Ovary (tissue), 9 donors: Measurements from ENCODE around the gene UCHL1. TPM values are rescaled to one million over a fixed set of nuclear protein-coding genes. Genes with fewer than 3 reads are reported as not detected.

Experiments
- DNase-seq, 5 donors: peaks; one replicate each; pipeline ENCODE4 v3.0.0-alpha.2; 2019 to 2020
- H3K27ac ChIP-seq, 2 donors: fragments of 200-600 bp; one replicate each; pipeline versions ENCODE4 v1.5.1 to v1.8.0; 2019 to 2022
- H3K27me3 ChIP-seq: fragments of 200-600 bp; one replicate; pipeline ENCODE4 v1.8.0; 2022
- H3K36me3 ChIP-seq: fragments of 200-600 bp; sonication (generic); one replicate; pipeline ENCODE4 v1.5.1; 2019
- H3K4me1 ChIP-seq: one replicate; pipeline ENCODE4 v1.8.1; 2013; ENCODE audit warnings: mild to moderate bottlenecking, moderate library complexity; ENCODE audit not compliant: insufficient read depth
- H3K4me3 ChIP-seq: fragments of 200-600 bp; sonication (generic); one replicate; pipeline ENCODE4 v1.5.1; 2017
- H3K9me3 ChIP-seq, 2 donors: fragments of 200-600 bp in 1 of 2; sonication (generic) in 1 of 2; one replicate each; pipeline versions ENCODE4 v1.5.1 to v1.8.1; 2013 to 2019; ENCODE audit warnings: mild to moderate bottlenecking in 1 of 2, moderate library complexity in 1 of 2
- EP300 ChIP-seq: sonication (generic); formaldehyde crosslinking; IDR thresholded peaks from one replicate; pipeline ENCODE4 v1.6.1; 2017; ENCODE audit warnings: antibody characterized with exemption
- POLR2A ChIP-seq: fragments of 450-650 bp; IDR thresholded peaks from one replicate; pipeline ENCODE4 v1.6.1; 2017; ENCODE audit warnings: antibody characterized with exemption, mild to moderate bottlenecking, moderate library complexity
- WGBS, 3 donors: extraction: QIAGEN DNeasy Blood & Tissue Kit in 1 of 3; methylation state at CpG; one replicate each; pipeline versions ENCODE4 v1.1.5 to v1.1.7; 2013 to 2017; 5-methylcytosine and 5-hydroxymethylcytosine counted together
- intact Hi-C, 4 donors: fragments of 100-400 bp; cut with DNase I; formaldehyde crosslinking; loops; one replicate each; pipeline versions ENCODE4 v1.11.0 to v1.15.1; 2022 to 2023
- polyA plus RNA-seq, 2 donors: library from polyadenylated mRNA; stranded (reverse); fragments of 200-250 nt in 1 of 2; fragments of 350-450 nt in 1 of 2; fragmentation: Illumina TruSeq in 1 of 2; extraction: RNeasy Lipid Tissue Mini Kit (QIAGEN cat#74804) in 1 of 2; gene quantifications; one replicate each; pipeline ENCODE4 v1.2.3, GENCODE V29; 2013 to 2014
- total RNA-seq, 7 donors: library from RNA; depleted of rRNA in 2 of 7; stranded (reverse); fragments of >200 nt in 2 of 7; fragmentation: NEBNext Ultra II Directional in 3 of 7; extraction: Animal tissue kit (Norgen Biotek cat#: 25700) in 3 of 7; gene quantifications; one replicate each; pipeline versions ENCODE4 v1.1.0 to v1.2.4, GENCODE V29; 2016 to 2023
- TF ChIP-seq, protein P1 (sequence below), 3 donors: fragments of 450-650 bp in 2 of 3; fragments of 200-600 bp in 1 of 3; IDR thresholded peaks; one replicate each; pipeline versions ENCODE4 v1.5.1 to v1.8.0; 2016 to 2022; ENCODE audit warnings: antibody characterized with exemption in 3 of 3, mild to moderate bottlenecking in 1 of 3
- donor health status: DM: no; HTN: no; CAD: no; lungs with moderate emphysema.
- donor health status: DM: no; HTN: no; CAD: no.
- donor health status: Bipolar disorder and iron deficiency.
- donor health status: DM: yes; HTN: yes; CAD: no.
- donor health status: DM: no; HTN: no; CAD: no.
- donor health status: DM: yes; HTN: yes; CAD: no.

Gene UCHL1
- total and polyA plus RNA-seq, 9 donors: 35.3 to 172 (median 74.2) TPM

GRCh38 chr4:41221850-41222645 is 34.7 kb upstream of the UCHL1 start:
- 87 to 91% (median 87%) methylated on average over 4 of the region's 4 CpGs for WGBS, 3 donors
- no peak for TF ChIP-seq POLR2A
- TF ChIP-seq EP300: no peak
- TF ChIP-seq, protein P1, sequence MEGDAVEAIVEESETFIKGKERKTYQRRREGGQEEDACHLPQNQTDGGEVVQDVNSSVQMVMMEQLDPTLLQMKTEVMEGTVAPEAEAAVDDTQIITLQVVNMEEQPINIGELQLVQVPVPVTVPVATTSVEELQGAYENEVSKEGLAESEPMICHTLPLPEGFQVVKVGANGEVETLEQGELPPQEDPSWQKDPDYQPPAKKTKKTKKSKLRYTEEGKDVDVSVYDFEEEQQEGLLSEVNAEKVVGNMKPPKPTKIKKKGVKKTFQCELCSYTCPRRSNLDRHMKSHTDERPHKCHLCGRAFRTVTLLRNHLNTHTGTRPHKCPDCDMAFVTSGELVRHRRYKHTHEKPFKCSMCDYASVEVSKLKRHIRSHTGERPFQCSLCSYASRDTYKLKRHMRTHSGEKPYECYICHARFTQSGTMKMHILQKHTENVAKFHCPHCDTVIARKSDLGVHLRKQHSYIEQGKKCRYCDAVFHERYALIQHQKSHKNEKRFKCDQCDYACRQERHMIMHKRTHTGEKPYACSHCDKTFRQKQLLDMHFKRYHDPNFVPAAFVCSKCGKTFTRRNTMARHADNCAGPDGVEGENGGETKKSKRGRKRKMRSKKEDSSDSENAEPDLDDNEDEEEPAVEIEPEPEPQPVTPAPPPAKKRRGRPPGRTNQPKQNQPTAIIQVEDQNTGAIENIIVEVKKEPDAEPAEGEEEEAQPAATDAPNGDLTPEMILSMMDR (IDR thresholded peaks at IDR 0.05): no peak
- no peaks in the 10 kb centered on the region for H3K9me3 ChIP-seq

GRCh38 chr4:41227902-41228301 is 28.8 kb upstream of the UCHL1 start:
- no peaks in the 10 kb centered on the region for H3K9me3 ChIP-seq
- no peak for DNase-seq
- no peaks in the 10 kb centered on the region for H3K27me3 ChIP-seq
- H3K36me3 ChIP-seq: no peaks in the 10 kb centered on the region
- intact Hi-C loops: no loop called here
- TF ChIP-seq, protein P1 (IDR thresholded peaks at IDR 0.05): no peak
- TF ChIP-seq POLR2A: no peak
- no peak overlapping the region for H3K27ac ChIP-seq
- WGBS, 3 donors: 84 to 86% (median 85%) methylated on average over 4 of the region's 4 CpGs
- H3K4me1 ChIP-seq: no peaks in the 10 kb centered on the region
- no peak overlapping the region for H3K4me3 ChIP-seq

More at GRCh38 chr4:41221850-41222645, 34.7 kb upstream of the UCHL1 start:
- DNase-seq: no peak
- intact Hi-C loops: no loop called here
- Histone ChIP-seq H3K27ac (no peak overlapping the region), H3K27me3 (no peaks in the 10 kb centered on the region), H3K4me3 (no peak overlapping the region), H3K4me1 (no peaks in the 10 kb centered on the region), H3K36me3 (no peaks in the 10 kb centered on the region)

DNA sequence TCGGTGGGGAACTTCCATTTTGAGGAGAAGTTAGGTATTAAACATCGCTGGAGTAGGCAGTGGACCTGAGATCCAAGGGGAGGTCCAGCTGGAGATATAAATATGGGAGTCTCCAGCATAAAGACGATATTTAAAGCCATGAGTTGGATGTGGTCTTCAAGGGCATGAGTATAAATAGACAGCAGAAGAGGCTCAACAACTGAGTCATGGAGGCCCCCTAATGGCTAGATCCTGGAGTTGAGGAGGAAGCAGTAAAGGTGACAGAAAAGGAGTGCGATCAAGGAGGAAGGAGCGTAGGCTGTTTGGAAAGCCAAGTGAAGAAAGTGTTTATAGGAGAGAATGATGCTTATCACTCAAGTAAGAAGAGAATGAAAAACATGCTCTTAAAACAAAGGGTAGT is 24.3 kb upstream of the UCHL1 start:
- no peak for TF ChIP-seq POLR2A
- TF ChIP-seq, protein P1 (IDR thresholded peaks at IDR 0.05): no peak
- TF ChIP-seq EP300: no peak
- intact Hi-C loops: no loop called here
- Histone ChIP-seq H3K36me3 (no peaks in the 10 kb centered on the region), H3K4me3 (no peak overlapping the region), H3K9me3 (no peaks in the 10 kb centered on the region), H3K27me3 (no peaks in the 10 kb centered on the region), H3K4me1 (no peaks in the 10 kb centered on the region), H3K27ac (no peak overlapping the region)
- WGBS, 3 donors: 59 to 80% (median 65%) methylated on average over 5 of the region's 5 CpGs
- DNase-seq: no peak

GRCh38 chr4:41232856-41233255 is 23.9 kb upstream of the UCHL1 start:
- Histone ChIP-seq H3K27ac (no peak overlapping the region), H3K4me3 (no peak overlapping the region), H3K4me1 (no peaks in the 10 kb centered on the region), H3K9me3 (no peaks in the 10 kb centered on the region), H3K27me3 (no peaks in the 10 kb centered on the region), H3K36me3 (no peaks in the 10 kb centered on the region)
- WGBS, 3 donors: 85 to 89% (median 89%) methylated on average over 3 of the region's 3 CpGs
- intact Hi-C loops: no loop called here
- DNase-seq: no peak
- TF ChIP-seq POLR2A: no peak
- TF ChIP-seq EP300: no peak
- TF ChIP-seq, protein P1 (IDR thresholded peaks at IDR 0.05): no peak
